CD4-positive, alpha-beta T cell treated with Interleukin-2 at 100 ng/mL for 4 hours (primary cell): ENCODE measurements around the gene JMJD6.

Experiments used
- DNase-seq: peaks from one replicate; pipeline ENCODE4 v3.0.0-alpha.2; 2020; ENCODE audit warnings: low spot score

The JMJD6 gene

GRCh38 chr17:76697702-76698465, 28.5 kb downstream of the JMJD6 start:
- DNase-seq, result no peak

GRCh38 chr17:76696763-76697701, 29.4 kb downstream of the JMJD6 start:
- DNase-seq, result no peak

GRCh38 chr17:76695059-76695831, 31.2 kb downstream of the JMJD6 start:
- no peak for DNase-seq

GRCh38 chr17:76691379-76692191, 34.8 kb downstream of the JMJD6 start:
- DNase-seq, result no peak

GRCh38 chr17:76690596-76691280, 35.7 kb downstream of the JMJD6 start:
- DNase-seq, result no peak

- DNase-seq, result no peak
Measured at GRCh38 chr17:76689859-76690258, 36.5 kb downstream of the JMJD6 start.

- no peak for DNase-seq
Measured at GRCh38 chr17:76688165-76688622, 38.2 kb downstream of the JMJD6 start.

- no peak for DNase-seq
Measured at GRCh38 chr17:76687298-76688164, 38.9 kb downstream of the JMJD6 start.

- DNase-seq, result no peak
Measured at GRCh38 chr17:76686538-76687297, 39.7 kb downstream of the JMJD6 start.

GRCh38 chr17:76685846-76686245, 40.6 kb downstream of the JMJD6 start:
- DNase-seq, result no peak

GRCh38 chr17:76685366-76685765, 41.0 kb downstream of the JMJD6 start:
- no peak for DNase-seq

- no peak for DNase-seq
Measured at GRCh38 chr17:76684756-76685155, 41.6 kb downstream of the JMJD6 start.

- DNase-seq, result no peak
Measured at GRCh38 chr17:76683921-76684745, 42.3 kb downstream of the JMJD6 start.

GRCh38 chr17:76683011-76683755, 43.2 kb downstream of the JMJD6 start:
- DNase-seq, result no peak

GRCh38 chr17:76682296-76682695, 44.1 kb downstream of the JMJD6 start:
- DNase-seq, result no peak

- DNase-seq, result peak; percentile 77
Measured at GRCh38 chr17:76681222-76682137, 44.9 kb downstream of the JMJD6 start.
